ENCODE measurements around the gene OTULIN.

OTULIN gene

GRCh38 chr5:14742498-14742897, 78.0 kb downstream of the OTULIN start:
- TF ChIP-seq, protein P1, sequence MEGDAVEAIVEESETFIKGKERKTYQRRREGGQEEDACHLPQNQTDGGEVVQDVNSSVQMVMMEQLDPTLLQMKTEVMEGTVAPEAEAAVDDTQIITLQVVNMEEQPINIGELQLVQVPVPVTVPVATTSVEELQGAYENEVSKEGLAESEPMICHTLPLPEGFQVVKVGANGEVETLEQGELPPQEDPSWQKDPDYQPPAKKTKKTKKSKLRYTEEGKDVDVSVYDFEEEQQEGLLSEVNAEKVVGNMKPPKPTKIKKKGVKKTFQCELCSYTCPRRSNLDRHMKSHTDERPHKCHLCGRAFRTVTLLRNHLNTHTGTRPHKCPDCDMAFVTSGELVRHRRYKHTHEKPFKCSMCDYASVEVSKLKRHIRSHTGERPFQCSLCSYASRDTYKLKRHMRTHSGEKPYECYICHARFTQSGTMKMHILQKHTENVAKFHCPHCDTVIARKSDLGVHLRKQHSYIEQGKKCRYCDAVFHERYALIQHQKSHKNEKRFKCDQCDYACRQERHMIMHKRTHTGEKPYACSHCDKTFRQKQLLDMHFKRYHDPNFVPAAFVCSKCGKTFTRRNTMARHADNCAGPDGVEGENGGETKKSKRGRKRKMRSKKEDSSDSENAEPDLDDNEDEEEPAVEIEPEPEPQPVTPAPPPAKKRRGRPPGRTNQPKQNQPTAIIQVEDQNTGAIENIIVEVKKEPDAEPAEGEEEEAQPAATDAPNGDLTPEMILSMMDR (IDR thresholded peaks at IDR 0.05), result no peak
- no peak overlapping the region for H3K27ac ChIP-seq

DNA sequence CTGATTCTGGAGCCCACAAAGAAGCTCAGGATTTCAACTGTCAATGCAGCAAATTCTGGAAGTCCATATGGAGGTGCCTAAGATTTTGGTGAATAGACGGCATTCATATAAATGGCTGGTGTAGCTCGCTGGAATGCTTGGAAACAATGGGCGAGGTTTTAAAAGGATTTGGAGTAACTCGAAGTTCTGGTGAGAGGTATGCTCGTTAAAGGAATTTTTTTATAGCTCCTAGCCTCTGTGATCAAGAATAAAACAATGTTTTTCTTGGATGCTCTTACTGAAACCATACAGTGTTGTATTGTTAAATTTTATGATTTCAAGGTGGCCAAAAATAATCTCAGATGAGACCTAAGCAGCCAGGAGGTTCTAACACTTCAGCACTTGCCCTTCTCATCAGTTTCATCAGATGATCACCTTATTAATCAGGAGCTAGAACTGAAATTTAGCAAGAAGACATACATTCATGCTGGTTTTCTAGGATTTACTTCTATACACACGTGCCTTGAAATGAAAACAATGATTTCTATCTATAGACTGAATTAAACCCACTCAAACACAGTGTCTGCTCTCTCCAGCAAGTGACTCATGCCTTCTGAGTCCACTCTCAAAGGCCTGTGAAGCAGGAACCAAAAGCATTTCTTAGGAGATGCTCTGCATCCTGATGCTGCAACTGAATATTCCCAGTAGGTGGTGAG, 79.2 kb downstream of the OTULIN start:
- TF ChIP-seq, protein P1 (IDR thresholded peaks at IDR 0.05), result no peak
- Histone ChIP-seq H3K4me1 (ENCODE audit: control insufficient read depth in 1 of 2, insufficient read depth in 1 of 2, low read depth in 1 of 2, low read length in 1 of 2) (no peaks in the 10 kb centered on the region), H3K27me3 (no peaks in the 10 kb centered on the region), H3K27ac (no peak overlapping the region), H3K4me3 (ENCODE audit: low read depth in 1 of 2, low read length in 1 of 2) (no peak overlapping the region), H3K36me3 (no peaks in the 10 kb centered on the region), H3K9me3 (no peaks in the 10 kb centered on the region)

More at GRCh38 chr5:14742498-14742897, 78.0 kb downstream of the OTULIN start:
- Histone ChIP-seq H3K27me3 (no peaks in the 10 kb centered on the region), H3K36me3 (no peaks in the 10 kb centered on the region), H3K4me1 (ENCODE audit: control insufficient read depth in 1 of 2, insufficient read depth in 1 of 2, low read depth in 1 of 2, low read length in 1 of 2) (no peaks in the 10 kb centered on the region), H3K9me3 (no peaks in the 10 kb centered on the region), H3K4me3 (ENCODE audit: low read depth in 1 of 2, low read length in 1 of 2) (no peak overlapping the region)

DNA sequence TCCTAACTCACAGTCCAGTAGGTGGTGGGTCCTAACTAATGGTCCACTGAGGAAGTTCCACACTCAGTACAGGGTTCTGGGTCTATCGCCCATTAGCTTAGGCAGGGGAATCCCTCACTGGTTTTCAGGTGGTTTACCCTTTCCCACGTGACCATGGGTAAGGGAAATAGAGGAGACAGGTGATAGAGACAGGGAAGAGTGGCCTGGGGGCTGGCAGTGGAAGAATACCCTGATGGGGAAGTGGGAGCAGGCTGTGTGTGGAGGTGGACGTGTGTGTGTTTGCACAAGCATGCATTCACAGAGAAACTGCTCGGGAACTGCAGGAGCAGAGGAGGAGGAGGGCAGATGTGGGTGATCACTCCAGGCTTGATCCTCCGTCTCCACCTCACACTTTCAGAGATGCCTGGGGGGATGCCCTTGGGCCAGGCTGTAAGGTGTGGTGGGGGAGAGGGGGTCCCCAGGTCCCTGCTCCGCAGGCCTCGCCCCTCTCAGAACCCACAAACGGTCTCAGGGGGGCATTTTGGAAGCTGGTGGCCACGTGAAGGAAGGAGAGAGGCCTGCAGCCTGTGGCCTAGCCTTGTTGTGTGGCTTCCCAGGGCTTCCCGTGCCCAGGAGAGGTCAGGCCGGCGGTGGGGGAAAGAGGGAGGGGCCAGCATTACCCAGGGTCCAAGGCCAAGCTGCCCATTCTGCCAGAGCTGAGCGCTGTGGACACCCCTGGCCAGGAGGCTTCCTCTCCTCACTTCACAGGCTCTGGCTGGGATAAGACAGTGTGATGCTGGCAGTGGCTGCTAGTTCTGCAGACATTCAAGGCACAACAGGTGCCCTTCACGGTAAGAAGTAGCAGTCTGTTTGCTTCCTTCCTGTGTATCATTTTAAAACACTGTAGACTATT, 80.0 kb downstream of the OTULIN start:
- no peaks in the 10 kb centered on the region for H3K4me1 ChIP-seq (ENCODE audit: control insufficient read depth in 1 of 2, insufficient read depth in 1 of 2, low read depth in 1 of 2, low read length in 1 of 2)
- no peak overlapping the region for H3K4me3 ChIP-seq (ENCODE audit: low read depth in 1 of 2, low read length in 1 of 2)
- H3K36me3 ChIP-seq, result no peaks in the 10 kb centered on the region
- no peak overlapping the region for H3K27ac ChIP-seq
- H3K27me3 ChIP-seq, result no peaks in the 10 kb centered on the region
- H3K9me3 ChIP-seq, result no peaks in the 10 kb centered on the region
- TF ChIP-seq, protein P1 (IDR thresholded peaks at IDR 0.05), result no peak

DNA sequence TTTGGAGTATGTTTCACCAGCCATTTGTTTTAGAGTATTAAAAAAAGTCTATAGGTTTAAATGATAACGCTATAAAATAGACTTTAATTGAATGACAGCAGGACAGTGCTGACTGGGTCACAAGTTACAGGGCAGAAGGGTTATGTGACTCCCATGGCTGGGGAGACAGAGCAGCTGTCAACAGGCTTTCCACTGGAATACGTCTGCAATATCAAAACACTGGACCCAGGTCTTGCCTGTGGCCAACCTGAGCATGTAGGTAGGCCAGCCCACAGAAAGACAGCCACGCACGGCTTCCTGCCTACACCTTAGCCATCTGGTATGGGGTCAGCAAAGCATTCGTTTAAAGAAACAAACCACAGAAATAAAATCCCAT, 80.7 kb downstream of the OTULIN start:
- no peaks in the 10 kb centered on the region for H3K36me3 ChIP-seq
- H3K4me3 ChIP-seq (ENCODE audit: low read depth in 1 of 2, low read length in 1 of 2), result no peak overlapping the region
- H3K4me1 ChIP-seq (ENCODE audit: control insufficient read depth in 1 of 2, insufficient read depth in 1 of 2, low read depth in 1 of 2, low read length in 1 of 2), result no peaks in the 10 kb centered on the region
- H3K9me3 ChIP-seq, result no peaks in the 10 kb centered on the region
- TF ChIP-seq, protein P1 (IDR thresholded peaks at IDR 0.05), result no peak
- no peaks in the 10 kb centered on the region for H3K27me3 ChIP-seq
- H3K27ac ChIP-seq, result no peak overlapping the region

GRCh38 chr5:14745753-14746152, 81.2 kb downstream of the OTULIN start:
- no peaks in the 10 kb centered on the region for H3K27me3 ChIP-seq
- no peak overlapping the region for H3K4me3 ChIP-seq (ENCODE audit: low read depth in 1 of 2, low read length in 1 of 2)
- TF ChIP-seq, protein P1 (IDR thresholded peaks at IDR 0.05), result no peak
- H3K4me1 ChIP-seq (ENCODE audit: control insufficient read depth in 1 of 2, insufficient read depth in 1 of 2, low read depth in 1 of 2, low read length in 1 of 2), result no peaks in the 10 kb centered on the region
- no peak overlapping the region for H3K27ac ChIP-seq
- no peaks in the 10 kb centered on the region for H3K9me3 ChIP-seq
- H3K36me3 ChIP-seq, result no peaks in the 10 kb centered on the region

All from neutrophil (primary cell).